ENCODE results near the gene IMMT. TPM values are rescaled to one million over a fixed set of nuclear protein-coding genes. Genes with fewer than 3 reads are reported as not detected.

IMMT gene
- polyA plus RNA-seq, 1 donor (not counting 4 experiments of a cell fraction or from before 2014, with no cell fraction given), result 91.5 TPM

GRCh38 chr2:86204458-86204857, 9.2 kb upstream of the IMMT start:
- dilution Hi-C loops (cut with MboI; ENCODE audit: extremely low pct_ligation_motif_present, low sequenced_read_pairs), result no loop called here

GRCh38 chr2:86203614-86204013, 8.4 kb upstream of the IMMT start:
- Histone ChIP-seq H3K4me3 (ENCODE audit: control insufficient read depth in 2 of 3, extremely low read depth in 1 of 3, insufficient read depth in 2 of 3, low read depth in 1 of 3, low read length in 3 of 3) (no peak overlapping the region), H3K27ac (ENCODE audit: control insufficient read depth, insufficient read depth, low read length) (no peak overlapping the region), H3K27me3 (ENCODE audit: control insufficient read depth, extremely low read depth, insufficient read depth, low read length) (no peaks in the 10 kb centered on the region), H4K20me1 (ENCODE audit: control insufficient read depth, extremely low read depth, insufficient read depth, low read length) (no peaks in the 10 kb centered on the region), H3K4me1 (ENCODE audit: control insufficient read depth, extremely low read depth, insufficient read depth, low read length) (no peaks in the 10 kb centered on the region), H3K9ac (ENCODE audit: control insufficient read depth, extremely low read depth, insufficient read depth, low read length) (no peak overlapping the region), H3K36me3 (ENCODE audit: control insufficient read depth in 2 of 2, extremely low read depth in 1 of 2, insufficient read depth in 2 of 2, low read length in 2 of 2) (peaks cover 7 to 12% of the 10 kb centered on the region in 2 experiments), H3K4me2 (ENCODE audit: control insufficient read depth, extremely low read depth, insufficient read depth, low read depth, low read length) (no peak overlapping the region), H3K9me1 (ENCODE audit: control insufficient read depth, extremely low read depth, insufficient read depth, low read length) (no peaks in the 10 kb centered on the region), H3K9me3 (ENCODE audit: control insufficient read depth, low read depth, low read length) (no peaks in the 10 kb centered on the region), H3K79me2 (ENCODE audit: control insufficient read depth, insufficient read depth, low read length) (peaks cover 48% of the 10 kb centered on the region), H2AFZ (ENCODE audit: control insufficient read depth, low read length) (no peak overlapping the region)
- DNase-seq (ENCODE audit: low read depth, low spot score) (no peak), FAIRE-seq (no peak)
- dilution Hi-C loops (cut with MboI; ENCODE audit: extremely low pct_ligation_motif_present, low sequenced_read_pairs), result no loop called here
- TF ChIP-seq EZH2 (IDR thresholded peaks at IDR 0.05; ENCODE audit: low read length), result no peak
- TF ChIP-seq CTCF (optimal IDR thresholded peaks at IDR 0.05 in 1 of 3, IDR thresholded peaks at IDR 0.05 in 1 of 3, conservative IDR thresholded peaks at IDR 0.05 in 1 of 3; ENCODE audit: extremely low read depth in 1 of 3, insufficient read depth in 2 of 3, low read length in 3 of 3), result no peak

More at GRCh38 chr2:86204458-86204857, 9.2 kb upstream of the IMMT start:
- Histone ChIP-seq H3K79me2 (ENCODE audit: control insufficient read depth, insufficient read depth, low read length) (peaks cover 45% of the 10 kb centered on the region), H4K20me1 (ENCODE audit: control insufficient read depth, extremely low read depth, insufficient read depth, low read length) (no peaks in the 10 kb centered on the region), H3K9ac (ENCODE audit: control insufficient read depth, extremely low read depth, insufficient read depth, low read length) (no peak overlapping the region), H3K27me3 (ENCODE audit: control insufficient read depth, extremely low read depth, insufficient read depth, low read length) (no peaks in the 10 kb centered on the region), H3K27ac (ENCODE audit: control insufficient read depth, insufficient read depth, low read length) (no peak overlapping the region), H3K4me2 (ENCODE audit: control insufficient read depth, extremely low read depth, insufficient read depth, low read depth, low read length) (no peak overlapping the region), H2AFZ (ENCODE audit: control insufficient read depth, low read length) (no peak overlapping the region), H3K9me1 (ENCODE audit: control insufficient read depth, extremely low read depth, insufficient read depth, low read length) (no peaks in the 10 kb centered on the region), H3K4me1 (ENCODE audit: control insufficient read depth, extremely low read depth, insufficient read depth, low read length) (no peaks in the 10 kb centered on the region), H3K4me3 (ENCODE audit: control insufficient read depth in 2 of 3, extremely low read depth in 1 of 3, insufficient read depth in 2 of 3, low read depth in 1 of 3, low read length in 3 of 3) (no peak overlapping the region), H3K36me3 (ENCODE audit: control insufficient read depth in 2 of 2, extremely low read depth in 1 of 2, insufficient read depth in 2 of 2, low read length in 2 of 2) (peaks cover 11 to 12% of the 10 kb centered on the region in 2 experiments), H3K9me3 (ENCODE audit: control insufficient read depth, low read depth, low read length) (no peaks in the 10 kb centered on the region)
- no peak for TF ChIP-seq CTCF (optimal IDR thresholded peaks at IDR 0.05 in 1 of 3, IDR thresholded peaks at IDR 0.05 in 1 of 3, conservative IDR thresholded peaks at IDR 0.05 in 1 of 3; ENCODE audit: extremely low read depth in 1 of 3, insufficient read depth in 2 of 3, low read length in 3 of 3)
- TF ChIP-seq EZH2 (IDR thresholded peaks at IDR 0.05; ENCODE audit: low read length), result no peak
- no peak for FAIRE-seq
- DNase-seq (ENCODE audit: low read depth, low spot score), result no peak
